T-helper 2 cell treated with Interferon-gamma antibody and Interleukin-4, amounts not matched to agents 5 μg/mL and 100 μg/mL, for 36 hours (primary cell): ENCODE measurements around the gene HECW1.
A peak's percentile ranks its signal among the peaks of the same experiment; 100 is the strongest.
"Not testable (repeated sequence)": the region's sequence is repeated elsewhere in the genome, so short reads cannot be mapped to it uniquely, and the experiment has no call there.

Experiments used
- DNase-seq: peaks from one replicate; pipeline ENCODE4 v3.0.0; 2021; ENCODE audit warnings: low spot score
- H3K27ac Mint-ChIP-seq: one replicate; pipeline ENCODE4 v1.8.0; 2021; ENCODE audit warnings: mild to moderate bottlenecking, mixed read lengths
- H3K27me3 Mint-ChIP-seq: one replicate; pipeline ENCODE4 v1.8.0; 2021; ENCODE audit warnings: low read depth, mixed read lengths
- H3K36me3 Mint-ChIP-seq: one replicate; pipeline ENCODE4 v1.8.0; 2021; ENCODE audit warnings: low read depth, mixed read lengths
- H3K4me1 Mint-ChIP-seq: one replicate; pipeline ENCODE4 v1.8.0; 2021; ENCODE audit warnings: low read depth, mixed read lengths
- H3K4me3 Mint-ChIP-seq: one replicate; pipeline ENCODE4 v1.8.0; 2022; ENCODE audit warnings: mild to moderate bottlenecking, moderate library complexity, mixed read lengths
- H3K9me3 Mint-ChIP-seq: one replicate; pipeline ENCODE4 v1.8.0; 2021; ENCODE audit warnings: mixed read lengths

Gene HECW1

DNA sequence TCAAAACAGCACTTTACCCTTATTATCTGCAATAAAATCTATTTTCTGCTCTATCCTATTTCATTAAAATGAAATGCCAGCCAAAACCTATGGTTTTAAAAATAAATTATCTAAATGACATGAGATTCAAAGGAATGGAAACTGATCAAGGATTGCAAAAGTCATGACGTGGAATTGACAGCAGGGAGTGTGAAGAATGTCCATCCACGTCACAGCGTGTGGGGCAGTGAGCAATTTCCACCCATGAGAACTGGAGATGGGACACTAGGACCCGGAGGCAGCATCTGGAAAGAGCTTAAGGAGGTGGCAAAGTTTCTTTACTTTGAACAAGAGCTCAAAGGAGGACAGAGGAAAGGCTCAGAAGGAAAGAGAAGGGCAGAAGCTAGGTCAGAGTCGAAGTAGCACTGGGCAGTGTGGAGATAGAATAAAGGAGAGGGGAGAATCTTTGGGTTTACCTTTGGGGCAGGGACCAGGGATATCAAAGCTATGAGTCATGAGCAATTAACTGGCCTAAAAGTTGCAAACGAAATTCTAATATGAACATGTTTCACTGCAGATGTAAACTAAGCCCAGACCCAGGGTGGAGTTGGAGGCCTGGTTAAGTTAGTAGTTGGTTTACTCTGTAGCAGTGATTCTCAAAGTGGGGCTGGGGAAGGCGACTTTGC, 445.5 kb downstream of the HECW1 start:
- no peaks in the 10 kb centered on the region for H3K9me3 Mint-ChIP-seq
- H3K4me1 Mint-ChIP-seq = peaks cover 15% of the 10 kb centered on the region
- peaks cover 42% of the 10 kb centered on the region for H3K27me3 Mint-ChIP-seq
- H3K4me3 Mint-ChIP-seq = no peak overlapping the region
- H3K36me3 Mint-ChIP-seq = no peaks in the 10 kb centered on the region
- no peak for DNase-seq
- no peak overlapping the region for H3K27ac Mint-ChIP-seq

DNA sequence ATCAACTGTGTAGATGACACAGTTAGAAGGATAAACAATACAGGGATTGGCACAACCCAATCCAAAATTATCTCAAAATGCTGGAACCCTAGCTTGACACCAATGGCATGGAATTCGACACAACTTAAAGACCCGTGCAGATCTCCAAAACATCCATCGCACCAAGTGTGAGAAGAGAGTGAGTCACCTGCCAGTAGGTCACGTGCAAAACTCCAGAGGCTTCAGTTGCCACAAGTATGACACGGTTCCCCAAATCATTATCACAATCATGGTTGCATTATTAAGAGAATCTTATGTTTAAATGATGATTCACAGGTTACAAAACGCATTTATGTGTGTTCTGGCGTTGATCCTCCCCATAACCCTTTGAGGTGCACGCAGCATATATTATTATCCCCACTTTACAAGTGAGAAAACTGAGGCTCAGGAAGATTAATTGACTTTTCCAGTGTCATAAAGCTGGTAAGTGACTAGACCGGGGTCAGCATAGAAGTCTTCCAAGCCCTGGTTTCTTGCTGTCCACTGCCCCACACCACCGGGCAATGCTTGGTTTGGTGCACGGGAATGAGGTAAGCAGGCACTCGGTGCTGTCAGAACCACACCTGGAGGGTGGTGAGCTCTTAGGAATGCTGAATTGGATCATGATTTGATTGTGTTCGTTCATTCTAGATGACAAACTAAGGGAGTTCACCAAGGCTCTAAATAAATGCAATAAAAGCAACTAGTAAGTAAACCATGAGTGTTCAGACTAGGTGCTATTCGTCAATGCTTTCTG, 446.9 kb downstream of the HECW1 start:
- Mint-ChIP-seq H3K27ac (no peak overlapping the region), H3K4me1 (peaks cover 4% of the 10 kb centered on the region), H3K4me3 (no peak overlapping the region), H3K27me3 (peaks cover 52% of the 10 kb centered on the region), H3K36me3 (no peaks in the 10 kb centered on the region), H3K9me3 (no peaks in the 10 kb centered on the region)
- DNase-seq = no peak

DNA sequence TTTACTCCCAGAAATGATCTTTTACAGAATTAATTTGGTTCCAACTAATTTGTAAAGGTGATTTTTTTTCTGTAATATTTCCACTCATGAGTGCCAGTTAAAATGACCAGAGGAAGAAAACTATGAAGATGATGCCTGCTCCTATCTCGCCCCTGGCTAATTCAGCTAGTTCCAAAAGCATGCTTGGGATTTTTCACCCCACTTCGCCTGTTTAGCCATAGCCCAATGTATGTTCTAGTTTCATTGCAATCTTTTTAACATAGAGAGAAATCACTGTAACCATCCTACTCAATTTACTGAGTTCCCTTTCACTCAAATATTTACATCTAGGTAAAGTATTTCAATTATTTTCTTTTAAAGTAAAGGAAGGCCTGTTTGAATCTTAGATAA, 447.5 kb downstream of the HECW1 start:
- Mint-ChIP-seq H3K36me3 (no peaks in the 10 kb centered on the region), H3K4me3 (no peak overlapping the region), H3K9me3 (no peaks in the 10 kb centered on the region), H3K27me3 (peaks cover 53% of the 10 kb centered on the region), H3K4me1 (no peaks in the 10 kb centered on the region), H3K27ac (no peak overlapping the region)
- no peak for DNase-seq

DNA sequence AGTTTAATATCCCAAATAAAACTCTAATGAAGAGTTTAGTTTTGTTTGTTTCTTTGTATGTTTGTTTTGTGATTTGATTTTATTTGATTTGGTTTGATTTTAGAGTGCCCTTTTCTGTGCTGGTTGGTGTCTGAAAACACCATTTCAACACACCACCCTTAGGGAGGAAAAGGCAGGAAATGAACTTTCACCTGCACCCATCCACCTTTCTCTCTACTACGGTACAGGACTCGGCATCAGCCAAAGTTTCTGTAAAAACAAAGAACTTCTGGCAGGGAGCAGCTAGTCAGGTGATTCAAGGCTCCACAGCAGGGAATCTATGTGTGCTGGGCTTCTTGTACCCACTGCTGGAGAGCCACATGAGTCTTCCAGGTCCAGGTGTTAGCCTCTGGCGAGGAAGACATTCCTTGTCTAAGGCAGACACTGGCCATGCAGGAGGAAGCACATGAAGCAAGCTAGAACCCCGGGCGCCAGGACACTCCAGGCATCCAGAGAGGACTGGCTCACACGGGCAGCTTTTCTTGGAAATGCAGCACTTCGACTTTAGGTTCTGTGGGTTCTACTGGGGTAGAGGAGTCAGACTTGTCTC, 448.4 kb downstream of the HECW1 start:
- H3K4me1 Mint-ChIP-seq = no peaks in the 10 kb centered on the region
- no peaks in the 10 kb centered on the region for H3K36me3 Mint-ChIP-seq
- no peak overlapping the region for H3K4me3 Mint-ChIP-seq
- DNase-seq = no peak
- no peaks in the 10 kb centered on the region for H3K9me3 Mint-ChIP-seq
- no peak overlapping the region for H3K27ac Mint-ChIP-seq
- peaks cover 55% of the 10 kb centered on the region for H3K27me3 Mint-ChIP-seq

DNA sequence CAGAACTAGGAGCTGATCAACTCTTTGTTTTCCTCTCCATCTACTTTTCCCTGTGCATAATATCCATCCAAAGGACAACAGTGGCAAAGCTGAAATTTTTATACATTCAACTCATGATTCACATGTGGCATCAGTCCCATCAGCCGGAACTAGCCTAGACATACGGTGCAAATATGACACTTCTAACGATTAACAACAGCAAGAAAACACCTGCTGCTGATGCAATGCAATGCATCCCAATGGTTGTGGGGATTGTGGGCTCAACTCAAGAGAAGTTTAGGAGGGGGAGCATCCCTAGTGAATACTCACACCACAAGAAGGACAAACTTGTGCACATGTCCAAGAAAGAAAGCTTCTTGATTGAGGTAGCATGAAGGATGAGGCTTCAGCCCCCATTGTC, 449.9 kb downstream of the HECW1 start:
- DNase-seq = no peak
- Mint-ChIP-seq H3K4me1 (no peaks in the 10 kb centered on the region), H3K27me3 (peaks cover 54% of the 10 kb centered on the region), H3K27ac (no peak overlapping the region), H3K4me3 (no peak overlapping the region), H3K9me3 (no peaks in the 10 kb centered on the region), H3K36me3 (no peaks in the 10 kb centered on the region)

DNA sequence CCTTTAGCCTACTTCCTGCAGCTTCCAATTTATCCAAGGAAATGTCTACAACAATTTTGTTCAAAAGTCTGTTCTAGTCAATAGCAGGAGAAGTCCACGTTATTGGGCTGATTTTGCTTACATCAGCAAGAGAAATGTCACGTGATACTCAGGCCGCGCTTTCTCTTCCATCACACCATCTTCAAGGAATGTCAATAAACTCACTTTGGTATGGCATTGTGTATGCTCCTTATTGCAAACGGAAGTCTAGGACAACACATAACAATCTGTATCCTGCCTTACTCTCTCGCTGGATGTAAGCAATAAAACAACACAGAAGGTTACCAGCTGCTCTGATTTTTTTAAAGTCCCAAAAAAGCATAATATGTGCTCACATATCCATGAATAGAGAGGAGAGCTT, 453.3 kb downstream of the HECW1 start:
- Mint-ChIP-seq H3K4me1 (peaks cover 11% of the 10 kb centered on the region), H3K36me3 (no peaks in the 10 kb centered on the region), H3K27ac (no peak overlapping the region), H3K4me3 (no peak overlapping the region), H3K9me3 (no peaks in the 10 kb centered on the region), H3K27me3 (peaks cover 36% of the 10 kb centered on the region)
- no peak for DNase-seq

DNA sequence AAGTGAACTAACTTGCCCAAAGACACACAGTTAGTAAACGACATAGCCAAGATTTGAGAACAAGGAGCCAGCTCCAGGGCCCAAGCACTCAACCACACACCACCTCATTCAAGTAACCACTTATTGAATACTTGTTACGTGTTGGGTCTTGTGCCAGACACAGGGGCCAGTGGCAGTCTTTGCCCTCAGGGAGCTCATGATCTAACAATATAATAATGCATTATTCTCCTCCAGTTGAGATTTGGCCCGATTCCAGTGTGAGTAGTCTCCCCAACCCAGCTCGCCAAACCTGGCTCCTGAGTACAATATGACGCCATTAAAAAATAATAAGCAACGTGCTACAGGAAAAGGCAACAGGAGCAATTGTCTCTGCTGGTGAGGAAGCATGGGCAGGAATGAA, 456.1 kb downstream of the HECW1 start:
- Mint-ChIP-seq H3K27ac (no peak overlapping the region), H3K9me3 (no peaks in the 10 kb centered on the region), H3K36me3 (no peaks in the 10 kb centered on the region), H3K27me3 (peaks cover 13% of the 10 kb centered on the region), H3K4me1 (peaks cover 20% of the 10 kb centered on the region), H3K4me3 (no peak overlapping the region)
- DNase-seq = no peak

DNA sequence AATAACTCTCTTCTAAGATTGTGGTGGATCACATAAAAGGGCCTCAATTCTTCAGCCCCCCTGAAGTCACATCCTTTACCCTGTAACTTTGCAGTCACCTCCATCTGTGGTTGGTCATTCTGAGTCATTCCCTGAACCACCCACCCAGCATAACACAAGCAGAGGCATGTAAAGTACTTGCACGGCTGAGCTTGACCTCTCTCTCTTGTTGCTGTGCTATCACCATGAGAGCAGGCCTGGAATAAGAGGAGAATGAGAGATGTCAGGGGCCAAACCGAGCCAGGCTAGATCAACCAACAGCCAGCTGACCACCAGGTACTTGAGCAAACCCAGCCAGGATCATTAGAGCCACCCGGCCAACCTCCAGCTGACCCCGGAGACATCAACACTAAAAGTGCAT, 457.0 kb downstream of the HECW1 start:
- Mint-ChIP-seq H3K36me3 (no peaks in the 10 kb centered on the region), H3K27ac (no peak overlapping the region), H3K9me3 (no peaks in the 10 kb centered on the region), H3K27me3 (peaks cover 10% of the 10 kb centered on the region), H3K4me3 (no peak overlapping the region), H3K4me1 (peaks cover 20% of the 10 kb centered on the region)
- DNase-seq = no peak

DNA sequence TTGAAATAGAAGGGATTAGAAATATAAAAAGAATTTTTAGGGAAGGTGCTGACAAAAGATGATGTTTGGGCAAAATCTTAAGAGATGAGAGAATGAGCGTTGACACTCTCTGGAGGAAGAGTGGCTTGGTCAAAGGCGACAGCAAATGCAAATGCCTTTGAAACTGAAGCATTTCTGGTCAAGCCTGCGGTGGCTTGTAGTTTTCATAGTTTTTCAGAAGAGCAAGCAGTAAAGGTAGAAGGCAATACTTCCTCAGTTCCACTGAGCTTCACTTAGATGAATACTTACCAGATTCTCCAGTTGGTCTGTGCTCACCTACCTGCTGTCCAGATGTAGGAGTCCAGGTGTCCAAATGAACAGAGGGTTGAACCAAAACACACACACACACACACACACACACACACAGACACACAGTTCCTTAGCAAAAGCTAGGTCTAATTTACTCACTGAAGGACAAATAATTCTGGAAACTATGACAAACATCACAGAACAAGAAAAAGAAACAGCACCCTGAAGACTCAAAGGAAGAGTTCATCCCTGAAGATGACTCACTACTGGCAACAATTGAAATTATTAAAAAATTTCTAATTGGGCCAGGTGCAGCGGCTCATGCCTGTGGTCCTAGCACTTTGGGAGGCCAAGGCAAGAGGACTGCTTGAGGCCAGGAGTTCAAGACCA, 458.4 kb downstream of the HECW1 start:
- peaks cover 4% of the 10 kb centered on the region for H3K27me3 Mint-ChIP-seq
- H3K36me3 Mint-ChIP-seq = no peaks in the 10 kb centered on the region
- H3K9me3 Mint-ChIP-seq = no peaks in the 10 kb centered on the region
- DNase-seq = no peak
- H3K27ac Mint-ChIP-seq = peak overlapping the region; percentile 9
- peaks cover 20% of the 10 kb centered on the region for H3K4me1 Mint-ChIP-seq
- no peak overlapping the region for H3K4me3 Mint-ChIP-seq

DNA sequence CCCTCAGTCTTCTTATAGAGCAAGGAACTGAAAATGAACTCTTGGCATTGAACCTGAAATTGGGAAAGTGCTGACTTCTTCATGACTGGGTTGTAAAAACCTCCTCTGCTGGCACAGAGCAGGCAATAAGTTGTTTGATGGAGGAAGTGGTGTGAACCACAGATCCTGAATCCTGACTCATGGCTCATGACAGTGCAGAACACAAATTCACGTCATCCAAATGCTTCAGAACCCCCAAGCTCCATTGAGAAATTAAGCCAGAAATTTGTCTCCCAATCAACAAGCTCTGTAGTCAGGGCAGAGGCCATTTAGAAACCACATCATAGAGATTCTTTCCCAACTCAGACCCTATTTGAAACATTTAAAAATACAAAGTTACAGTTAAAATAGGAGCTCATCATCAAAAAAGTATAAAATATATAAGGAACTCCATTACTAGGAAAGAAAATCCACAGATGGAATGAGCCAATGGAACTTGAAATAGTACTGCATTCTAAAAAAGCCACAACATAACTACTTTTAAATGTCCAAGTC, 460.1 kb downstream of the HECW1 start:
- peaks cover 22% of the 10 kb centered on the region for H3K4me1 Mint-ChIP-seq
- peaks cover 2% of the 10 kb centered on the region for H3K27me3 Mint-ChIP-seq
- DNase-seq = peak; percentile 51
- H3K4me3 Mint-ChIP-seq = peak overlapping the region; percentile 3
- H3K27ac Mint-ChIP-seq = peak overlapping the region; percentile 47
- H3K9me3 Mint-ChIP-seq = no peaks in the 10 kb centered on the region
- H3K36me3 Mint-ChIP-seq = no peaks in the 10 kb centered on the region

DNA sequence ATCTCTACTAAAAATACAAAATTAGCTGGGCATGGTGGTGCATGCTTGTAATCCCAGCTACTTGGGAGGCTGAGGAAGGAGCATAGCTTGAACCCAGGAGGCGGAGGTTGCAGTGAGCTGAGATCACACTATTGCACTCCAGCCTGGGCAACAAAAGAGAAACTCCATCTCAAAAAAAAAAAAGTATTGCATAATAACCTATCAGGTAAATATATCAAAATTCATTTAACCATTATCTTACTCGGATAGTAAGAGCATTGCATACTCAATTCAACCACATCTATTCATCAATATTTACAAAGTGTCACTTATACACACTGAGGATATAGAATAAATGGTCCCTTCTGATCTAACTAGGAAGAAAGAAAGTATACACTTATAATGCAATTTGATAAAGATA, 461.4 kb downstream of the HECW1 start:
- not testable (repeated sequence) for H3K36me3 Mint-ChIP-seq, DNase-seq, H3K27ac Mint-ChIP-seq, H3K4me3 Mint-ChIP-seq, H3K9me3 Mint-ChIP-seq, H3K27me3 Mint-ChIP-seq
- peaks cover 20% of the 10 kb centered on the region for H3K4me1 Mint-ChIP-seq

DNA sequence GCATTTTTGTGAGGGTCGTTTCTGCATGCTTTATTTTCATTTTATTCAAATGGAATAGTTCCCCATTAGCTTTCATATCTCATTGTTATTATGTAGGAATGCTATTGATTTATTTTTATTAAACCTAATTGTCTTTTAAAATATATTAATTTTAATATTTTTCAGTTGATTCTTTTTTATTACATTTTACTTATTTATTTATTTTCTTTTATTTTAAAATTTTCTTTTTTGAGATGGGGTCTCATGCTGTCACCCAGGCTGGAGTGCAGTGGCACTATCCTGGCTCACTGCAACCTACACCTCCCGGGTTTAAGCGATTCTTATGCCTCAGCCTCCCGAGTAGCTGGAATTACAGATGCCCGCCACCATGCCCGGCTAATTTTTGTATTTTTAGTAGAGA, 463.1 kb downstream of the HECW1 start:
- no peak for DNase-seq
- Mint-ChIP-seq H3K9me3 (no peaks in the 10 kb centered on the region), H3K27ac (no peak overlapping the region), H3K27me3 (peaks cover 8% of the 10 kb centered on the region), H3K4me3 (no peak overlapping the region), H3K36me3 (no peaks in the 10 kb centered on the region), H3K4me1 (peaks cover 16% of the 10 kb centered on the region)

DNA sequence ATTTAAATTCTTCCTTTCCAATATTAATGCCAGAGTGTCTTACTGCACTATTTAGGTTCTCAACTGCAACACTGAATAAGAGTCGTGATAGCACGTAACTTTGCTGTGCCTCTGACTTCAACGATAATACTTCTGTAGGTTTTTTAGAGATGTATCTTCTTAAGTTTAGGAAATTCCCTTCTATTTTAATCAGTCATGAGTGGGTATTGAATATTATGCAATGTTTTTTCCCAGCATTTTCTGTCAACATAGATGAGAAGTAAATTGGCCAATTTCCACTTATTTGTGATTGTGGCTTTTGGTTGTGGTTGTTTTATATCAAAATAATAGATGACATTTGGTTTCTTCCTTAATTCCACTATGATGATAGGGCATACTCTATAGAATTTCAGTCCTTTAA, 463.8 kb downstream of the HECW1 start:
- Mint-ChIP-seq H3K4me3 (no peak overlapping the region), H3K27ac (no peak overlapping the region), H3K9me3 (no peaks in the 10 kb centered on the region), H3K27me3 (peaks cover 14% of the 10 kb centered on the region), H3K4me1 (peaks cover 16% of the 10 kb centered on the region), H3K36me3 (no peaks in the 10 kb centered on the region)
- no peak for DNase-seq

DNA sequence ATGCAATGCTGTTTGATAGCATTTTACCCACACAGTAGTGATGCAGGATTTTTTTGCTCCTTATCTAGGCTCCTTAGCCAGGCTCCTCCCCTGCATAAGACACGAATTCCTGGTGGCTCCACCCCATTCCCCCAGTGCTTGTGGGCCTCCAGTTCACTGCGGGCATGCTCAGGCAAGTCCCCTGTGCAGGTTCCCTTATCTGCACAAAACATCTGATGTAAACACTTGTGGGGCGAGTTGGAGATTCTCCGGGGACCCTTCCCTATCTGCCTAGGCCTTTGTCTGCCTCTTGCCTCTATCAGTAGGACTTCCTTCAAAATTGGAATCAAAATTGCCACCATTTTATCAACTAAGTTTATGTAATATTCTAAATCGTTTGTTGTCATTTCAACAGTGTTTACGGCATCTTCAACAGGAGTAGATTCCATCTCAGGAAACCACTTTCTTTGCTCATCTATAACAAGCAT, 465.1 kb downstream of the HECW1 start:
- H3K36me3 Mint-ChIP-seq = no peaks in the 10 kb centered on the region
- H3K27ac Mint-ChIP-seq = peak overlapping the region; percentile 60
- H3K27me3 Mint-ChIP-seq = peaks cover 24% of the 10 kb centered on the region

More for the DNA sequence above, 465.1 kb downstream of the HECW1 start:
- Mint-ChIP-seq H3K4me1 (peaks cover 18% of the 10 kb centered on the region), H3K4me3 (no peak overlapping the region), H3K9me3 (no peaks in the 10 kb centered on the region)
- DNase-seq = no peak
